ENCODE data around the gene PCDHB3. TPM values are rescaled to one million over a fixed set of nuclear protein-coding genes. Genes with fewer than 3 reads are reported as not detected.
"Not testable (repeated sequence)": the region's sequence is repeated elsewhere in the genome, so short reads cannot be mapped to it uniquely, and the experiment has no call there.

Gene PCDHB3
- total and polyA plus RNA-seq, 12 donors: 0.29 to 2.0 (median 0.99) TPM

DNA sequence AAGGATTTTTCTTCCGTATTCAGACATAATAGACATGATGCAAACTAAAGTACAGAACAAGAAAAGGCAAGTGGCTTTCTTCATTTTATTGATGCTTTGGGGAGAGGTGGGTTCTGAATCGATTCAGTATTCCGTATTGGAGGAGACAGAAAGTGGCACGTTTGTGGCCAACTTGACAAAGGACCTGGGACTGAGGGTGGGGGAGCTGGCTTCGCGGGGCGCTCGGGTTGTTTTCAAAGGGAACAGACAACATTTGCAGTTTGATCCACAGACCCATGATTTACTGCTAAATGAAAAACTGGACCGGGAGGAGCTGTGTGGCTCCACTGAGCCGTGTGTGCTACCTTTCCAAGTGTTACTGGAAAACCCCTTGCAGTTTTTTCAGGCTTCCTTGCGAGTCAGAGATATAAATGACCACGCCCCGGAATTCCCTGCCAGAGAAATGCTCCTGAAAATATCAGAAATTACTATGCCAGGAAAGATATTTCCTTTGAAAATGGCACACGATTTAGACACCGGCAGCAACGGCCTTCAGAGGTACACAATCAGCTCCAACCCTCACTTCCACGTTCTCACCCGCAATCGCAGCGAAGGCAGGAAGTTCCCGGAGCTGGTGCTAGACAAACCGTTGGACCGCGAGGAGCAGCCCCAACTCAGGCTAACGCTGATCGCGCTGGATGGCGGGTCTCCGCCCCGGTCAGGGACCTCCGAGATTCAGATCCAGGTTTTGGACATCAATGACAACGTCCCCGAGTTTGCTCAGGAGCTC, 50.1 kb downstream of the PCDHB3 start:
- DNase-seq: no peak
- peaks cover 0 to 96% (median 24%) of the 10 kb centered on the region in 11 donors for H3K9me3 ChIP-seq
- WGBS, 2 donors: 35 to 37% methylated on average over 33 of the region's 33 CpGs
- TF ChIP-seq, protein P1, sequence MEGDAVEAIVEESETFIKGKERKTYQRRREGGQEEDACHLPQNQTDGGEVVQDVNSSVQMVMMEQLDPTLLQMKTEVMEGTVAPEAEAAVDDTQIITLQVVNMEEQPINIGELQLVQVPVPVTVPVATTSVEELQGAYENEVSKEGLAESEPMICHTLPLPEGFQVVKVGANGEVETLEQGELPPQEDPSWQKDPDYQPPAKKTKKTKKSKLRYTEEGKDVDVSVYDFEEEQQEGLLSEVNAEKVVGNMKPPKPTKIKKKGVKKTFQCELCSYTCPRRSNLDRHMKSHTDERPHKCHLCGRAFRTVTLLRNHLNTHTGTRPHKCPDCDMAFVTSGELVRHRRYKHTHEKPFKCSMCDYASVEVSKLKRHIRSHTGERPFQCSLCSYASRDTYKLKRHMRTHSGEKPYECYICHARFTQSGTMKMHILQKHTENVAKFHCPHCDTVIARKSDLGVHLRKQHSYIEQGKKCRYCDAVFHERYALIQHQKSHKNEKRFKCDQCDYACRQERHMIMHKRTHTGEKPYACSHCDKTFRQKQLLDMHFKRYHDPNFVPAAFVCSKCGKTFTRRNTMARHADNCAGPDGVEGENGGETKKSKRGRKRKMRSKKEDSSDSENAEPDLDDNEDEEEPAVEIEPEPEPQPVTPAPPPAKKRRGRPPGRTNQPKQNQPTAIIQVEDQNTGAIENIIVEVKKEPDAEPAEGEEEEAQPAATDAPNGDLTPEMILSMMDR (IDR thresholded peaks at IDR 0.05): no peak
- H3K4me3 ChIP-seq: peak overlapping the region in 6 of 10 donors; percentile 6 to 38 (median 24)
- ATAC-seq: no peak
- H3K36me3 ChIP-seq: no peaks in the 10 kb centered on the region
- no peaks in the 10 kb centered on the region for H3K4me1 ChIP-seq
- H3K27me3 ChIP-seq: peaks cover 0 to 32% (median 19%) of the 10 kb centered on the region in 7 donors
- no peak overlapping the region for H3K27ac ChIP-seq
- intact Hi-C loops (cut with DNase I): no loop called here

DNA sequence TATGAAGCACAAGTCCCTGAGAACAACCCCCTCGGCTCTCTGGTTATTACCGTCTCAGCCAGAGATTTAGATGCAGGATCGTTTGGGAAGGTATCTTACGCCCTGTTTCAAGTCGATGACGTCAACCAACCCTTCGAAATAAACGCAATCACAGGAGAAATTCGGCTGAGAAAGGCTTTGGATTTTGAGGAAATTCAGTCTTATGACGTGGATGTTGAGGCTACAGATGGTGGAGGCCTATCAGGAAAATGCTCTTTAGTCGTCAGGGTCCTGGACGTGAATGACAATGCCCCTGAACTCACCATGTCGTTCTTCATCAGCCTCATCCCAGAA, 50.7 kb downstream of the PCDHB3 start:
- Histone ChIP-seq H3K4me3 (peak overlapping the region in 1 of 10 donors; percentile 29), H3K4me1 (no peaks in the 10 kb centered on the region), H3K36me3 (no peaks in the 10 kb centered on the region), H3K27me3 (peaks cover 0 to 33% (median 19%) of the 10 kb centered on the region in 7 donors), H3K27ac (no peak overlapping the region), H3K9me3 (peaks cover 0 to 96% (median 27%) of the 10 kb centered on the region in 11 donors)
- DNase-seq (no peak), ATAC-seq (no peak)
- intact Hi-C loops (cut with DNase I): no loop called here
- TF ChIP-seq, protein P1 (IDR thresholded peaks at IDR 0.05): no peak
- 30 to 31% methylated on average over 13 of the region's 13 CpGs for WGBS, 2 donors

DNA sequence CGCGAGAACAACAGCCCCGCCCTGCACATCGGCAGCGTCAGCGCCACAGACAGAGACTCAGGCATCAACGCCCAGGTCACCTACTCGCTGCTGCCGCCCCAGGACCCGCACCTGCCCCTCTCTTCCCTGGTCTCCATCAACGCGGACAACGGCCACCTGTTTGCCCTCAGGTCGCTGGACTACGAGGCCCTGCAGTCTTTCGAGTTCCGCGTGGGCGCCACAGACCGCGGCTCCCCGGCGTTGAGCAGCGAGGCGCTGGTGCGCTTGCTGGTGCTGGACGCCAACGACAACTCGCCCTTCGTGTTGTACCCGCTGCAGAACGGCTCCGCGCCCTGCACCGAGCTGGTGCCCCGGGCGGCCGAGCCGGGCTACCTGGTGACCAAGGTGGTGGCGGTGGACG, 51.4 kb downstream of the PCDHB3 start:
- H3K36me3 ChIP-seq; intact Hi-C loops (cut with DNase I); H3K4me1 ChIP-seq; ATAC-seq; H3K4me3 ChIP-seq; DNase-seq; H3K27ac ChIP-seq: not testable (repeated sequence)
- WGBS, 2 donors: 31 to 32% methylated on average over 38 to 39 of the region's 41 CpGs
- peaks cover 0 to 40% (median 23%) of the 10 kb centered on the region in 7 donors for H3K27me3 ChIP-seq
- H3K9me3 ChIP-seq: peaks cover 0 to 97% (median 28%) of the 10 kb centered on the region in 11 donors

DNA sequence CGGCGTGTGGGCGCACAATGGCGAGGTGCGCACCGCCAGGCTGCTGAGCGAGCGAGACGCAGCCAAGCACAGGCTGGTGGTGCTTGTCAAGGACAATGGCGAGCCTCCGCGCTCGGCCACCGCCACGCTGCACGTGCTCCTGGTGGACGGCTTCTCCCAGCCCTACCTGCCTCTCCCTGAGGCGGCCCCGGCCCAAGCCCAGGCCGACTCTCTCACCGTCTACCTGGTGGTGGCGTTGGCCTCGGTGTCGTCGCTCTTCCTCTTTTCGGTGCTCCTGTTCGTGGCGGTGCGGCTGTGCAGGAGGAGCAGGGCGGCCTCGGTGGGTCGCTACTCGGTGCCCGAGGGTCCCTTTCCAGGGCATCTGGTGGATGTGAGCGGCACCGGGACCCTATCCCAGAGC, 51.8 kb downstream of the PCDHB3 start:
- DNase-seq; H3K4me3 ChIP-seq; H3K27ac ChIP-seq; intact Hi-C loops (cut with DNase I); H3K36me3 ChIP-seq; H3K4me1 ChIP-seq; ATAC-seq: not testable (repeated sequence)
- Histone ChIP-seq H3K27me3 (peaks cover 0 to 45% (median 27%) of the 10 kb centered on the region in 7 donors), H3K9me3 (peaks cover 0 to 97% (median 28%) of the 10 kb centered on the region in 11 donors)
- 24 to 25% methylated on average over 35 to 36 of the region's 36 CpGs for WGBS, 2 donors

Other genes starting within 250 kb of the PCDHB3 start
- under 1 TPM in 7 of 10 donors, not detected in 3; 0.02 to 0.37 (median 0.07) TPM for gene PCDHA10, start 244.6 kb upstream of the PCDHB3 start, total RNA-seq
- under 1 TPM in 1 of 2 donors, not detected in 1; under 0.01 TPM for gene PCDHA10, start 244.6 kb upstream of the PCDHB3 start, polyA plus RNA-seq
- gene PCDHA11, start 231.5 kb upstream of the PCDHB3 start, total RNA-seq: under 1 TPM in 1 of 10 donors, not detected in 9; 0.07 TPM
- gene PCDHA11, start 231.5 kb upstream of the PCDHB3 start, polyA plus RNA-seq: not detected
- under 1 TPM in 1 of 10 donors, not detected in 9; 0.11 TPM for gene PCDHA12, start 225.2 kb upstream of the PCDHB3 start, total RNA-seq
- gene PCDHA12, start 225.2 kb upstream of the PCDHB3 start, polyA plus RNA-seq: under 1 TPM in 1 of 2 donors, not detected in 1; 0.01 TPM
- not detected for gene PCDHA13, start 218.3 kb upstream of the PCDHB3 start, total RNA-seq
- gene PCDHA13, start 218.3 kb upstream of the PCDHB3 start, polyA plus RNA-seq: not detected
- under 1 TPM in 6 of 10 donors, not detected in 4; 0.05 to 0.18 (median 0.09) TPM for gene PCDHAC1, start 174.2 kb upstream of the PCDHB3 start, total RNA-seq
- not detected for gene PCDHAC1, start 174.2 kb upstream of the PCDHB3 start, polyA plus RNA-seq
- 1 to 10 TPM in 2 of 10 donors, under 1 TPM in 7, not detected in 1; 0.12 to 1.6 (median 0.34) TPM for gene PCDHAC2, start 134.0 kb upstream of the PCDHB3 start, total RNA-seq
- gene PCDHAC2, start 134.0 kb upstream of the PCDHB3 start, polyA plus RNA-seq: under 1 TPM in 1 of 2 donors, not detected in 1; 0.04 TPM
- not detected for gene PCDHB1, start 49.1 kb upstream of the PCDHB3 start, total RNA-seq
- gene PCDHB1, start 49.1 kb upstream of the PCDHB3 start, polyA plus RNA-seq: not detected
- gene PCDHB2, start 5.9 kb upstream of the PCDHB3 start, total RNA-seq: 1 to 10 TPM in 8 of 10 donors, under 1 TPM in 2; 0.87 to 3.8 (median 2.2) TPM
- gene PCDHB2, start 5.9 kb upstream of the PCDHB3 start, polyA plus RNA-seq: under 1 TPM; 0.58 to 0.59 TPM
- 1 to 10 TPM; 1.3 to 3.3 (median 2.3) TPM for gene PCDHB4, start 21.3 kb downstream of the PCDHB3 start, total RNA-seq
- under 1 TPM; 0.51 to 0.78 TPM for gene PCDHB4, start 21.3 kb downstream of the PCDHB3 start, polyA plus RNA-seq
- gene PCDHB5, start 34.7 kb downstream of the PCDHB3 start, total RNA-seq: 1 to 10 TPM; 2.4 to 7.4 (median 4.6) TPM
- gene PCDHB5, start 34.7 kb downstream of the PCDHB3 start, polyA plus RNA-seq: 1 to 10 TPM in 1 of 2 donors, under 1 TPM in 1; 0.73 to 1.2 TPM
- under 1 TPM; 0.21 to 0.68 (median 0.44) TPM for gene PCDHB6, start 49.6 kb downstream of the PCDHB3 start, total RNA-seq
- under 1 TPM; 0.16 to 0.51 TPM for gene PCDHB6, start 49.6 kb downstream of the PCDHB3 start, polyA plus RNA-seq
- gene PCDHB7, start 72.2 kb downstream of the PCDHB3 start, total RNA-seq: 1 to 10 TPM in 3 of 10 donors, under 1 TPM in 7; 0.17 to 1.2 (median 0.76) TPM
- under 1 TPM; 0.22 to 0.35 TPM for gene PCDHB7, start 72.2 kb downstream of the PCDHB3 start, polyA plus RNA-seq
- 1 to 10 TPM in 8 of 10 donors, under 1 TPM in 2; 0.60 to 5.8 (median 2.0) TPM for gene PCDHB8, start 77.3 kb downstream of the PCDHB3 start, total RNA-seq
- gene PCDHB8, start 77.3 kb downstream of the PCDHB3 start, polyA plus RNA-seq: under 1 TPM; 0.29 to 0.46 TPM
- gene PCDHB16, start 81.9 kb downstream of the PCDHB3 start, total RNA-seq: 1 to 10 TPM in 9 of 10 donors, under 1 TPM in 1; 0.98 to 3.7 (median 2.1) TPM
- 1 to 10 TPM in 1 of 2 donors, under 1 TPM in 1; 0.62 to 1.4 TPM for gene PCDHB16, start 81.9 kb downstream of the PCDHB3 start, polyA plus RNA-seq
- gene PCDHB9, start 86.7 kb downstream of the PCDHB3 start, total RNA-seq: 1 to 10 TPM in 5 of 10 donors, under 1 TPM in 5; 0.34 to 3.4 (median 1.1) TPM
- gene PCDHB9, start 86.7 kb downstream of the PCDHB3 start, polyA plus RNA-seq: under 1 TPM; 0.25 to 0.59 TPM
- 1 to 10 TPM in 3 of 10 donors, under 1 TPM in 7; 0.28 to 1.3 (median 0.68) TPM for gene PCDHB10, start 91.9 kb downstream of the PCDHB3 start, total RNA-seq
- gene PCDHB10, start 91.9 kb downstream of the PCDHB3 start, polyA plus RNA-seq: under 1 TPM; 0.42 to 0.59 TPM
- gene PCDHB11, start 99.2 kb downstream of the PCDHB3 start, total RNA-seq: 1 to 10 TPM in 7 of 10 donors, under 1 TPM in 3; 0.64 to 2.8 (median 1.4) TPM
- under 1 TPM; 0.26 to 0.37 TPM for gene PCDHB11, start 99.2 kb downstream of the PCDHB3 start, polyA plus RNA-seq
- gene PCDHB12, start 108.2 kb downstream of the PCDHB3 start, total RNA-seq: 1 to 10 TPM in 6 of 10 donors, under 1 TPM in 4; 0.79 to 1.7 (median 1.1) TPM
- gene PCDHB12, start 108.2 kb downstream of the PCDHB3 start, polyA plus RNA-seq: under 1 TPM; 0.51 to 0.58 TPM
- gene PCDHB13, start 113.4 kb downstream of the PCDHB3 start, total RNA-seq: 1 to 10 TPM; 2.7 to 5.4 (median 3.6) TPM
- 1 to 10 TPM; 1.0 to 1.3 TPM for gene PCDHB13, start 113.4 kb downstream of the PCDHB3 start, polyA plus RNA-seq
- 1 to 10 TPM; 1.4 to 9.0 (median 4.2) TPM for gene PCDHB14, start 122.9 kb downstream of the PCDHB3 start, total RNA-seq
- 1 to 10 TPM; 1.2 to 2.2 TPM for gene PCDHB14, start 122.9 kb downstream of the PCDHB3 start, polyA plus RNA-seq
- 10 to 100 TPM in 2 of 10 donors, 1 to 10 TPM in 8; 3.3 to 10.5 (median 5.2) TPM for gene PCDHB15, start 144.9 kb downstream of the PCDHB3 start, total RNA-seq
- 1 to 10 TPM; 2.3 to 3.4 TPM for gene PCDHB15, start 144.9 kb downstream of the PCDHB3 start, polyA plus RNA-seq
- under 1 TPM in 2 of 10 donors, not detected in 8; 0.28 TPM for gene SLC25A2, start 203.6 kb downstream of the PCDHB3 start, total RNA-seq
- under 1 TPM in 1 of 2 donors, not detected in 1; 0.22 TPM for gene SLC25A2, start 203.6 kb downstream of the PCDHB3 start, polyA plus RNA-seq
- 100 to 1,000 TPM in 8 of 10 donors, 10 to 100 TPM in 2; 93.4 to 111 (median 107) TPM for gene TAF7, start 220.3 kb downstream of the PCDHB3 start, total RNA-seq
- 10 to 100 TPM; 33.1 to 89.9 TPM for gene TAF7, start 220.3 kb downstream of the PCDHB3 start, polyA plus RNA-seq
- 1 to 10 TPM; 2.1 to 5.0 (median 2.8) TPM for gene PCDHGA1, start 230.0 kb downstream of the PCDHB3 start, total RNA-seq
- gene PCDHGA1, start 230.0 kb downstream of the PCDHB3 start, polyA plus RNA-seq: 1 to 10 TPM in 1 of 2 donors, under 1 TPM in 1; 0.57 to 1.5 TPM
- 10 to 100 TPM in 6 of 10 donors, 1 to 10 TPM in 4; 7.0 to 15.3 (median 12.2) TPM for gene PCDHGA2, start 238.3 kb downstream of the PCDHB3 start, total RNA-seq
- gene PCDHGA2, start 238.3 kb downstream of the PCDHB3 start, polyA plus RNA-seq: 1 to 10 TPM; 1.6 to 2.0 TPM
- 10 to 100 TPM; 10.0 to 21.0 (median 15.2) TPM for gene PCDHGA3, start 243.4 kb downstream of the PCDHB3 start, total RNA-seq
- 1 to 10 TPM; 1.3 to 7.5 TPM for gene PCDHGA3, start 243.4 kb downstream of the PCDHB3 start, polyA plus RNA-seq
- 10 to 100 TPM in 3 of 10 donors, 1 to 10 TPM in 7; 5.2 to 13.2 (median 9.0) TPM for gene PCDHGB1, start 249.6 kb downstream of the PCDHB3 start, total RNA-seq
- gene PCDHGB1, start 249.6 kb downstream of the PCDHB3 start, polyA plus RNA-seq: 1 to 10 TPM in 1 of 2 donors, under 1 TPM in 1; 0.19 to 7.2 TPM

Data from heart right ventricle (tissue), 16 donors.